Astrocyte (in vitro differentiated cells and primary cell): ENCODE measurements around the gene MYBPHL.

ENCODE experiments used
- CTCF ChIP-seq: IDR thresholded peaks from 2 replicates; pipeline ENCODE4 v1.5.1; 2011; ENCODE audit warnings: low read depth, mild to moderate bottlenecking, inconsistent platforms, low read length, moderate library complexity; ENCODE audit not compliant: insufficient read depth
- EZH2 ChIP-seq: IDR thresholded peaks from 2 replicates; pipeline ENCODE4 v1.6.1; 2012; ENCODE audit warnings: mild to moderate bottlenecking, low read length, inconsistent platforms; ENCODE audit not compliant: insufficient read depth

- TF ChIP-seq CTCF: no peak
- no peak for TF ChIP-seq EZH2
Measured at GRCh38 chr1:109304226-109304920, 2.4 kb downstream of the MYBPHL start.
